ENCODE measurements around the gene EVA1C.
"Not testable (repeated sequence)": the region's sequence is repeated elsewhere in the genome, so short reads cannot be mapped to it uniquely, and the experiment has no call there.

EVA1C gene

GRCh38 chr21:32484706-32485380 is 72.3 kb downstream of the EVA1C start:
- Histone ChIP-seq H3K27ac (ENCODE audit: low read depth, low read length) (no peak overlapping the region), H3K9ac (ENCODE audit: low read depth in 1 of 2, low read length in 2 of 2) (no peak overlapping the region), H3K4me3 (ENCODE audit: low read depth in 1 of 2, low read length in 2 of 2) (no peak overlapping the region)

GRCh38 chr21:32492376-32492775 is 79.9 kb downstream of the EVA1C start:
- Histone ChIP-seq H3K36me3 (ENCODE audit: control insufficient read depth in 1 of 2, insufficient read depth in 2 of 2, low read length in 2 of 2) (no peaks in the 10 kb centered on the region), H3K4me3 (ENCODE audit: low read depth in 1 of 2, low read length in 2 of 2) (no peak overlapping the region), H3K27ac (ENCODE audit: low read depth, low read length) (no peak overlapping the region), H3K9me3 (ENCODE audit: control insufficient read depth in 1 of 2, low read length in 2 of 2) (no peaks in the 10 kb centered on the region), H3K27me3 (ENCODE audit: control insufficient read depth in 1 of 2, insufficient read depth in 2 of 2, low read length in 2 of 2) (no peaks in the 10 kb centered on the region), H3K4me1 (ENCODE audit: control insufficient read depth in 1 of 2, insufficient read depth in 2 of 2, low read length in 2 of 2) (no peaks in the 10 kb centered on the region), H3K9ac (ENCODE audit: low read depth in 1 of 2, low read length in 2 of 2) (no peak overlapping the region)

More at GRCh38 chr21:32484706-32485380, 72.3 kb downstream of the EVA1C start:
- no peaks in the 10 kb centered on the region for H3K9me3 ChIP-seq (ENCODE audit: control insufficient read depth in 1 of 2, low read length in 2 of 2)
- H3K4me1 ChIP-seq (ENCODE audit: control insufficient read depth in 1 of 2, insufficient read depth in 2 of 2, low read length in 2 of 2), result no peaks in the 10 kb centered on the region
- H3K27me3 ChIP-seq (ENCODE audit: control insufficient read depth in 1 of 2, insufficient read depth in 2 of 2, low read length in 2 of 2), result no peaks in the 10 kb centered on the region
- no peaks in the 10 kb centered on the region for H3K36me3 ChIP-seq (ENCODE audit: control insufficient read depth in 1 of 2, insufficient read depth in 2 of 2, low read length in 2 of 2)

GRCh38 chr21:32494934-32495709 is 82.6 kb downstream of the EVA1C start:
- Histone ChIP-seq H3K36me3 (ENCODE audit: control insufficient read depth in 1 of 2, insufficient read depth in 2 of 2, low read length in 2 of 2) (no peaks in the 10 kb centered on the region), H3K27me3 (ENCODE audit: control insufficient read depth in 1 of 2, insufficient read depth in 2 of 2, low read length in 2 of 2) (no peaks in the 10 kb centered on the region), H3K9ac (ENCODE audit: low read depth in 1 of 2, low read length in 2 of 2) (no peak overlapping the region)

GRCh38 chr21:32496568-32496967 is 84.1 kb downstream of the EVA1C start:
- no peaks in the 10 kb centered on the region for H3K9me3 ChIP-seq (ENCODE audit: control insufficient read depth in 1 of 2, low read length in 2 of 2)
- H3K4me3 ChIP-seq (ENCODE audit: low read depth in 1 of 2, low read length in 2 of 2), result no peak overlapping the region
- H3K4me1 ChIP-seq (ENCODE audit: control insufficient read depth in 1 of 2, insufficient read depth in 2 of 2, low read length in 2 of 2), result no peaks in the 10 kb centered on the region
- no peak overlapping the region for H3K9ac ChIP-seq (ENCODE audit: low read depth in 1 of 2, low read length in 2 of 2)
- H3K27me3 ChIP-seq (ENCODE audit: control insufficient read depth in 1 of 2, insufficient read depth in 2 of 2, low read length in 2 of 2), result no peaks in the 10 kb centered on the region
- H3K27ac ChIP-seq (ENCODE audit: low read depth, low read length), result no peak overlapping the region
- no peaks in the 10 kb centered on the region for H3K36me3 ChIP-seq (ENCODE audit: control insufficient read depth in 1 of 2, insufficient read depth in 2 of 2, low read length in 2 of 2)

More at GRCh38 chr21:32494934-32495709, 82.6 kb downstream of the EVA1C start:
- Histone ChIP-seq H3K4me3 (ENCODE audit: low read depth in 1 of 2, low read length in 2 of 2) (no peak overlapping the region), H3K9me3 (ENCODE audit: control insufficient read depth in 1 of 2, low read length in 2 of 2) (no peaks in the 10 kb centered on the region), H3K27ac (ENCODE audit: low read depth, low read length) (no peak overlapping the region), H3K4me1 (ENCODE audit: control insufficient read depth in 1 of 2, insufficient read depth in 2 of 2, low read length in 2 of 2) (no peaks in the 10 kb centered on the region)

GRCh38 chr21:32499249-32500055 is 86.9 kb downstream of the EVA1C start:
- Histone ChIP-seq H3K9me3 (ENCODE audit: control insufficient read depth in 1 of 2, low read length in 2 of 2) (no peaks in the 10 kb centered on the region), H3K9ac (ENCODE audit: low read depth in 1 of 2, low read length in 2 of 2) (no peak overlapping the region), H3K4me3 (ENCODE audit: low read depth in 1 of 2, low read length in 2 of 2) (no peak overlapping the region), H3K27ac (ENCODE audit: low read depth, low read length) (no peak overlapping the region), H3K27me3 (ENCODE audit: control insufficient read depth in 1 of 2, insufficient read depth in 2 of 2, low read length in 2 of 2) (no peaks in the 10 kb centered on the region), H3K4me1 (ENCODE audit: control insufficient read depth in 1 of 2, insufficient read depth in 2 of 2, low read length in 2 of 2) (no peaks in the 10 kb centered on the region), H3K36me3 (ENCODE audit: control insufficient read depth in 1 of 2, insufficient read depth in 2 of 2, low read length in 2 of 2) (no peaks in the 10 kb centered on the region)

- not testable (repeated sequence) for H3K4me3 ChIP-seq (ENCODE audit: low read depth in 1 of 2, low read length in 2 of 2); H3K4me1 ChIP-seq (ENCODE audit: control insufficient read depth in 1 of 2, insufficient read depth in 2 of 2, low read length in 2 of 2); H3K27me3 ChIP-seq (ENCODE audit: control insufficient read depth in 1 of 2, insufficient read depth in 2 of 2, low read length in 2 of 2); H3K36me3 ChIP-seq (ENCODE audit: control insufficient read depth in 1 of 2, insufficient read depth in 2 of 2, low read length in 2 of 2); H3K9me3 ChIP-seq (ENCODE audit: control insufficient read depth in 1 of 2, low read length in 2 of 2); H3K9ac ChIP-seq (ENCODE audit: low read depth in 1 of 2, low read length in 2 of 2); H3K27ac ChIP-seq (ENCODE audit: low read depth, low read length)
These were observed 91.1 kb downstream of the EVA1C start for GRCh38 chr21:32503641-32504040.

GRCh38 chr21:32505767-32506166 is 93.3 kb downstream of the EVA1C start:
- not testable (repeated sequence) for H3K9me3 ChIP-seq (ENCODE audit: control insufficient read depth in 1 of 2, low read length in 2 of 2); H3K36me3 ChIP-seq (ENCODE audit: control insufficient read depth in 1 of 2, insufficient read depth in 2 of 2, low read length in 2 of 2); H3K4me1 ChIP-seq (ENCODE audit: control insufficient read depth in 1 of 2, insufficient read depth in 2 of 2, low read length in 2 of 2); H3K9ac ChIP-seq (ENCODE audit: low read depth in 1 of 2, low read length in 2 of 2); H3K27me3 ChIP-seq (ENCODE audit: control insufficient read depth in 1 of 2, insufficient read depth in 2 of 2, low read length in 2 of 2); H3K27ac ChIP-seq (ENCODE audit: low read depth, low read length); H3K4me3 ChIP-seq (ENCODE audit: low read depth in 1 of 2, low read length in 2 of 2)

GRCh38 chr21:32506411-32506965 is 94.0 kb downstream of the EVA1C start:
- not testable (repeated sequence) for H3K9ac ChIP-seq (ENCODE audit: low read depth in 1 of 2, low read length in 2 of 2); H3K9me3 ChIP-seq (ENCODE audit: control insufficient read depth in 1 of 2, low read length in 2 of 2); H3K27me3 ChIP-seq (ENCODE audit: control insufficient read depth in 1 of 2, insufficient read depth in 2 of 2, low read length in 2 of 2); H3K4me1 ChIP-seq (ENCODE audit: control insufficient read depth in 1 of 2, insufficient read depth in 2 of 2, low read length in 2 of 2); H3K36me3 ChIP-seq (ENCODE audit: control insufficient read depth in 1 of 2, insufficient read depth in 2 of 2, low read length in 2 of 2); H3K4me3 ChIP-seq (ENCODE audit: low read depth in 1 of 2, low read length in 2 of 2); H3K27ac ChIP-seq (ENCODE audit: low read depth, low read length)

- Histone ChIP-seq H3K4me1 (ENCODE audit: control insufficient read depth in 1 of 2, insufficient read depth in 2 of 2, low read length in 2 of 2) (no peaks in the 10 kb centered on the region), H3K9ac (ENCODE audit: low read depth in 1 of 2, low read length in 2 of 2) (no peak overlapping the region), H3K36me3 (ENCODE audit: control insufficient read depth in 1 of 2, insufficient read depth in 2 of 2, low read length in 2 of 2) (no peaks in the 10 kb centered on the region), H3K27ac (ENCODE audit: low read depth, low read length) (no peak overlapping the region), H3K27me3 (ENCODE audit: control insufficient read depth in 1 of 2, insufficient read depth in 2 of 2, low read length in 2 of 2) (no peaks in the 10 kb centered on the region), H3K4me3 (ENCODE audit: low read depth in 1 of 2, low read length in 2 of 2) (no peak overlapping the region), H3K9me3 (ENCODE audit: control insufficient read depth in 1 of 2, low read length in 2 of 2) (no peaks in the 10 kb centered on the region)
These were observed 94.9 kb downstream of the EVA1C start for GRCh38 chr21:32507342-32507919.

Measured in duodenal mucosa (tissue), 2 donors.